Gastroesophageal sphincter (tissue), 4 donors: ENCODE data around the gene ANKS4B. TPM values are rescaled to one million over a fixed set of nuclear protein-coding genes. Genes with fewer than 3 reads are reported as not detected.
A peak's percentile ranks its signal among the peaks of the same experiment; 100 is the strongest.
"Not testable (repeated sequence)": the region's sequence is repeated elsewhere in the genome, so short reads cannot be mapped to it uniquely, and the experiment has no call there.

Source experiments
- ATAC-seq: fragments of 150-250 bp; one replicate; pipeline ENCODE4 v1.9.1; 2016; ENCODE audit warnings: mild to moderate bottlenecking, moderate library complexity
- H3K27ac ChIP-seq, 4 donors: fragments of 200-600 bp; sonication (generic) in 3 of 4; 1 replicate in 3 of 4; 2 replicates in 1 of 4; pipeline ENCODE4 v1.5.1; 2016 to 2019
- H3K27me3 ChIP-seq: fragments of 200-600 bp; sonication (generic); one replicate; pipeline ENCODE4 v1.5.1; 2019
- H3K36me3 ChIP-seq, 2 donors: fragments of 200-600 bp; sonication (generic); one replicate each; pipeline ENCODE4 v1.5.1; 2019; ENCODE audit warnings: control low read depth in 1 of 2
- H3K4me1 ChIP-seq, 3 donors: fragments of 200-600 bp; sonication (generic); 1 replicate in 2 of 3; 2 replicates in 1 of 3; pipeline ENCODE4 v1.5.1; 2016 to 2019; ENCODE audit warnings: control low read depth in 2 of 3
- H3K4me3 ChIP-seq, 2 donors: fragments of 200-600 bp; sonication (generic); one replicate each; pipeline ENCODE4 v1.5.1; 2019; ENCODE audit warnings: mild to moderate bottlenecking in 1 of 2, moderate library complexity in 1 of 2
- H3K9me3 ChIP-seq, 3 donors: fragments of 200-600 bp; sonication (generic); one replicate each; pipeline ENCODE4 v1.5.1; 2017 to 2019; ENCODE audit warnings: control low read depth in 2 of 3
- EP300 ChIP-seq: sonication (generic); formaldehyde crosslinking; IDR thresholded peaks from one replicate; pipeline ENCODE4 v1.6.1; 2017; ENCODE audit warnings: antibody characterized with exemption, mild to moderate bottlenecking
- POLR2A ChIP-seq, 2 donors: fragments of 450-650 bp; IDR thresholded peaks; one replicate each; pipeline ENCODE4 v1.6.1; 2017; ENCODE audit warnings: antibody characterized with exemption in 2 of 2, mild to moderate bottlenecking in 2 of 2, moderate library complexity in 1 of 2
- POLR2AphosphoS5 ChIP-seq: sonication (generic); formaldehyde crosslinking; IDR thresholded peaks from one replicate; pipeline ENCODE4 v1.6.1; 2017; ENCODE audit warnings: antibody characterized with exemption
- WGBS, 2 donors: methylation state at CpG; one replicate each; pipeline ENCODE4 v1.1.5; 2018; ENCODE audit warnings: low coverage in 1 of 2; 5-methylcytosine and 5-hydroxymethylcytosine counted together
- total RNA-seq, 4 donors: library from RNA; depleted of rRNA; stranded (reverse); fragments of >200 nt; gene quantifications; one replicate each; pipeline ENCODE4 v1.1.0, GENCODE V29; 2016
- TF ChIP-seq, protein P1 (sequence below), 4 experiments: fragments of 200-600 bp in 2 of 4; fragments of 450-650 bp in 2 of 4; sonication (generic) in 1 of 4; IDR thresholded peaks; one replicate each; pipeline ENCODE4 v1.5.1; 2017 to 2019; ENCODE audit warnings: antibody characterized with exemption in 4 of 4, mild to moderate bottlenecking in 2 of 4, moderate library complexity in 2 of 4

Gene ANKS4B
- total RNA-seq, 4 donors from 2014 or later: not detected

DNA sequence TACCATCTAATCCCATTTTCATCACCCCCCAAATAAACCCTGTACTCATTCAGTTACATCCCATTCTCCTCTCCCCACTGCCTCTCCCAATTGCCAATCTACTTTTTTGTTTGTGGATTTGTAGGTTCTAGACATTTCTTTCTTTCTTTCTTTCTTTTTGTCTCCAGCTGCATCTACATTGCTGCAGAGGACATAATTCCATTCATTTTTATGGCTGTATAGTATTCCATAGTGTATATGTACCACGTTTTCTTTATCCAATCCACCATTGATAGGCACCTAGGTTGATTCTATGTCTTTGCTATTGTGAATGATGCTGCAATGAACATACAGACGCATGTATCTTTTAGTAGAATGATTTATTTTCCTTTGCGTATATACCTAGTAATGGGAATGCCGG is 50.9 kb downstream of the ANKS4B start:
- TF ChIP-seq, protein P1, sequence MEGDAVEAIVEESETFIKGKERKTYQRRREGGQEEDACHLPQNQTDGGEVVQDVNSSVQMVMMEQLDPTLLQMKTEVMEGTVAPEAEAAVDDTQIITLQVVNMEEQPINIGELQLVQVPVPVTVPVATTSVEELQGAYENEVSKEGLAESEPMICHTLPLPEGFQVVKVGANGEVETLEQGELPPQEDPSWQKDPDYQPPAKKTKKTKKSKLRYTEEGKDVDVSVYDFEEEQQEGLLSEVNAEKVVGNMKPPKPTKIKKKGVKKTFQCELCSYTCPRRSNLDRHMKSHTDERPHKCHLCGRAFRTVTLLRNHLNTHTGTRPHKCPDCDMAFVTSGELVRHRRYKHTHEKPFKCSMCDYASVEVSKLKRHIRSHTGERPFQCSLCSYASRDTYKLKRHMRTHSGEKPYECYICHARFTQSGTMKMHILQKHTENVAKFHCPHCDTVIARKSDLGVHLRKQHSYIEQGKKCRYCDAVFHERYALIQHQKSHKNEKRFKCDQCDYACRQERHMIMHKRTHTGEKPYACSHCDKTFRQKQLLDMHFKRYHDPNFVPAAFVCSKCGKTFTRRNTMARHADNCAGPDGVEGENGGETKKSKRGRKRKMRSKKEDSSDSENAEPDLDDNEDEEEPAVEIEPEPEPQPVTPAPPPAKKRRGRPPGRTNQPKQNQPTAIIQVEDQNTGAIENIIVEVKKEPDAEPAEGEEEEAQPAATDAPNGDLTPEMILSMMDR (IDR thresholded peaks at IDR 0.05): no peak
- TF ChIP-seq POLR2A (IDR thresholded peaks at IDR 0.05): no peak
- no peak for TF ChIP-seq POLR2AphosphoS5
- TF ChIP-seq EP300: no peak
- H3K4me3 ChIP-seq: peak overlapping the region; percentile 16 to 46
- peaks cover 55% of the 10 kb centered on the region for H3K27me3 ChIP-seq
- no peak for ATAC-seq
- H3K36me3 ChIP-seq: no peaks in the 10 kb centered on the region
- peaks cover 0 to 11% (median 0%) of the 10 kb centered on the region in 3 donors for H3K4me1 ChIP-seq
- no peak overlapping the region for H3K27ac ChIP-seq
- H3K9me3 ChIP-seq: no peaks in the 10 kb centered on the region
- 85% methylated on average over 4 of the region's 4 CpGs for WGBS, 2 donors

DNA sequence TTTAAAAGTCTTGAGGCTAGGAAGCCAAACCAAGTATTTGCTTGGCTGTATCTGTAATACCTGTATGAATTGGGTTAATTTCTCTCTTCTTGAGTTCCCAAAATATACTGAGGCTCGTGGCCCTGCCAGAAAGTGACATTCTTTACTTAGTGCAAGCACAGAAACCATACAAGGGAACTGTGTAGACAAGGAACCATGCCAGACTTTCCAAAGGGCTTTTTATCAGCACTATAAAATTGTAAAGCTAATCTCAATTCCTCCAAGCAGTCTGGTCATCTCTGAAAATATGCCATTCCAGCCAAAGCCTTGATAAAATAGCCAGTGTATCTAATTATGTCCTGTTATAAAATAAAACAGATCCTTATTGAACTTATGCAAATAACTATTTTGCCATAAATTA is 51.8 kb downstream of the ANKS4B start:
- 0 to 20% methylated on average over 1 of the region's 1 CpG for WGBS, 2 donors
- TF ChIP-seq POLR2A (IDR thresholded peaks at IDR 0.05) (no peak), EP300 (no peak), POLR2AphosphoS5 (no peak)
- TF ChIP-seq, protein P1 (IDR thresholded peaks at IDR 0.05): no peak
- Histone ChIP-seq H3K9me3 (peaks cover 0 to 6% (median 0%) of the 10 kb centered on the region in 3 donors), H3K4me1 (peaks cover 0 to 11% (median 0%) of the 10 kb centered on the region in 3 donors), H3K27ac (no peak overlapping the region), H3K4me3 (no peak overlapping the region), H3K27me3 (peaks cover 63% of the 10 kb centered on the region), H3K36me3 (no peaks in the 10 kb centered on the region)
- no peak for ATAC-seq

DNA sequence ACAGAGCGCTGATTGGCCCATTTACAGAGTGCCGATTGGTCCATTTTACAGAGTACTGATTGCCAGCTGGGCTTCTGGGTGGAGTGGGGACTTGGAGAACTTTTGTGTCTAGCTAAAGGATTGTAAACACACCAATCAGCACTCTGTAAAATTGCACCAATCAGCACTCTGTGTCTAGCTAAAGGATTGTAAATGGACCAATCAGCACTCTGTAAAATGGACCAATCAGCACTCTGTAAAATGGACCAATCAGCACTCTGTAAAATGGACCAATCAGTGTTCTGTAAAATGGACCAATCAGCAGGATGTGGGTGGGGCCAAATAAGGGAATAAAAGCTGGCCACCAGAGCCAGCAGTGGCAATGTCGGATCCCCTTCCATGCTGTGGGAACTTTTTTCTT is 56.3 kb downstream of the ANKS4B start:
- not testable (repeated sequence) for H3K27ac ChIP-seq, H3K4me3 ChIP-seq, ATAC-seq, H3K4me1 ChIP-seq, H3K36me3 ChIP-seq, H3K9me3 ChIP-seq
- peaks cover 44% of the 10 kb centered on the region for H3K27me3 ChIP-seq
- 86% methylated on average over 1 of the region's 3 CpGs; no CpG with 5 or more reads in 1 of the 2 donors for WGBS, 2 donors

DNA sequence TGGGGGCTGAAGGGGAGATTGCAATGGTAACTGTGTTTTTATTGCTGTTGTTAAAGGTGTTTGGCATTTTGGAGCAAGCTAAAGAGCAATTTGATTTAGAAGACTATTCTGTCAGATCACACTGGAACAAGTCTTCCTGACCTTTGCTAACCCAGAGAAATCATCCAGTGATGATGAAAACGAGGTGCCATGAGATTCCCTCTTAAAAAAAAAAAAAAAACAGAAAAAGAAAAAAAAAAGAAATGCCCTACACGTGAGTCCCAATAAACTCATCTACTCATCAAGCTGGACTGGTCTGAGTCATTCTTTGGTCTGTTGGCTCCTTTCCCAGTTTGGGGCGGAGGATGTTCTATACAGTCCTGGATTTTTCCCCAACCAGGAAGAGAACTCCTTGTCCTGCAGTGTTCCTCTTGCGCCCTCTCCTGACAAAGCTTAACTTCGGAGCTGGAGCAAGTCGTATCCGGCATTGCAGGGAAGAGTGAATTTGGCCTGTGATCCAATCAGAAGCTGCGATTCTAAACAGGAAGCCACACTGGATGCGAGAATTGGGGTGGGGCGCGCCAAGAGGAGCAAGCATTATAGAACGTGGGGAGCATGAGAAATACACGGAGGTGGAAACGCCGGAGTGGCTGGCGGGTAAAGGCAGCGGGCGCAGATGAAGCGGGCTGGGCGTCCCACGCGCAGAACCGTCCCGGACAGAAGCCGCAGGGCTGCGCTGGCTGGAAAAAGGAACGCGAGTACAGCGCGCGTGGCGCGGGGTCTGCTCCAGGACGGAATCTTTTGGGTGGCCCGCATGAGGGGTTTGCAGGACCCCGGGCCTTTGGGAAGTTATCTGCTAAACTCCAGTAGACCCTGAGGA is 67.0 kb downstream of the ANKS4B start:
- no peaks in the 10 kb centered on the region for H3K36me3 ChIP-seq
- TF ChIP-seq EP300 (no peak), POLR2A (IDR thresholded peaks at IDR 0.05) (peak; percentile 11 to 34), POLR2AphosphoS5 (peak; percentile 84)
- TF ChIP-seq, protein P1 (IDR thresholded peaks at IDR 0.05): peak; percentile 55 to 92 (median 88)
- no peaks in the 10 kb centered on the region for H3K27me3 ChIP-seq
- WGBS, 2 donors: 0% methylated on average over 4 to 30 of the region's 36 CpGs
- H3K9me3 ChIP-seq: no peaks in the 10 kb centered on the region
- H3K4me3 ChIP-seq: peak overlapping the region; percentile 32 to 69
- peak overlapping the region in 3 of 4 donors; percentile 76 to 88 (median 82) for H3K27ac ChIP-seq
- peaks cover 0 to 23% (median 4%) of the 10 kb centered on the region in 3 donors for H3K4me1 ChIP-seq
- peak; percentile 96 for ATAC-seq

DNA sequence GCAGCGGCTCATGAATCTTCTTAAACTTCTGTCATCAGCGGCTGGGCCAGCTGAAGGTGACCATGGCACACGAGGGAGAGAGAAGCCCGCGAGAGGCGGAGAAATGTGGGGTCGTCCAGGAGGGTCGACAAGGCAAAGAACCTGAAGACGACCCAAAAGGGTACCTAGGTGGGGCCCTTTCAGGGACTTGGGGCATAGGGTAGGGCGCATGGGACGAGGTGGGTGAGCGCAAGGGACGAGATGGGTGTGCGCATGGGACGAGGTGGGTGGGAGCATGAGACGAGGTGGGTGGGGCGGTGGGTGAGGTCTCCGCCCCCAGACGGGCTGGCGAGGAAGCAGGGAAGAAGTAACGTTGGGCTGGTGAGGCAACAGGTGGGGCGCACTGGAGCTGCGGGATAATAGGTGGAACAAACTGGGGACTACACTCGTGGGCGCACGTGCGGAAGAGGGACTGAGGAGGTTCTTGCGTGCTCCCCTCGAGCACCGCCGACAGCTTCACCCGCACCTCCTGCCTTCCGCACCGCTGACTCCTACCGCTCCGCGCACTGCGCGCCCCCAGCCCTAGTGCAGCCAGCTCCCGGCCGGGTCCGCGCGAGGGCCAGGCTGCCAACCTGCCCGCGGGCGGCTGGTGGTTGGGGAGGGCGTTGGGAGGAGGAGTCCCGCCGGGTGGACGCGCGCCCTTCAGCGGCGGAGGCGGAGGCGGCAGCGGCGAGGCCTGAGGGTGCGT is 67.8 kb downstream of the ANKS4B start:
- Histone ChIP-seq H3K27me3 (no peaks in the 10 kb centered on the region), H3K27ac (peak overlapping the region in 3 of 4 donors; percentile 76 to 88 (median 82)), H3K4me3 (peak overlapping the region; percentile 32 to 69), H3K9me3 (no peaks in the 10 kb centered on the region), H3K36me3 (no peaks in the 10 kb centered on the region), H3K4me1 (peaks cover 0 to 23% (median 4%) of the 10 kb centered on the region in 3 donors)
- 0% methylated on average over 8 to 21 of the region's 60 CpGs for WGBS, 2 donors
- ATAC-seq: peak; percentile 69
- TF ChIP-seq, protein P1 (IDR thresholded peaks at IDR 0.05): peak in 3 of 4 experiments; percentile 34 to 52 (median 41)
- no peak for TF ChIP-seq POLR2A (IDR thresholded peaks at IDR 0.05)
